Measurements from ENCODE around the gene GTPBP2.

The GTPBP2 gene

GRCh38 chr6:43570876-43571441 is 58.1 kb downstream of the GTPBP2 start:
- WGBS: 94% methylated on average over 4 of the region's 5 CpGs
- peaks cover 6% of the 10 kb centered on the region; the same call in 1 of the 2 replicates for H3K4me1 ChIP-seq (ENCODE audit: insufficient read depth, low read length)
- no peaks in the 10 kb centered on the region for H3K9me3 ChIP-seq (ENCODE audit: insufficient read depth, low read depth, low read length)
- no peak overlapping the region for H3K9ac ChIP-seq (ENCODE audit: low read depth, low read length)
- H3K27me3 ChIP-seq (ENCODE audit: insufficient read depth, low read length): no peaks in the 10 kb centered on the region
- H3K36me3 ChIP-seq (ENCODE audit: insufficient read depth, low read length): peaks cover 75% of the 10 kb centered on the region
- no peak overlapping the region for H3K4me3 ChIP-seq (ENCODE audit: low read length)
- no peak overlapping the region for H3K27ac ChIP-seq (ENCODE audit: low read depth, low read length)
